H9 (cell line): ENCODE data around the gene PRKD2. TPM values are rescaled to one million over a fixed set of nuclear protein-coding genes. Genes with fewer than 3 reads are reported as not detected.
A peak's percentile ranks its signal among the peaks of the same experiment; 100 is the strongest.

Source experiments
- DNase-seq: peaks from one replicate; pipeline ENCODE4 v3.0.0-alpha.2; 2017
- H2AFZ ChIP-seq: one replicate; pipeline ENCODE4 v1.6.1; 2013; ENCODE audit warnings: mild to moderate bottlenecking, low read length, control low read depth, moderate library complexity
- H2AK5ac ChIP-seq: 2 replicates; pipeline ENCODE4 v1.6.1; 2013; ENCODE audit warnings: low read length, control low read depth, mixed read lengths; ENCODE audit not compliant: insufficient read length
- H2BK120ac ChIP-seq: one replicate; pipeline ENCODE4 v1.6.1; 2013; ENCODE audit warnings: low read depth, mild to moderate bottlenecking, low read length, control low read depth, inconsistent platforms; ENCODE audit not compliant: poor library complexity, severe bottlenecking
- H2BK12ac ChIP-seq: 2 replicates; pipeline ENCODE4 v1.6.1; 2013; ENCODE audit warnings: low read length, control low read depth, mixed read lengths, low read depth; ENCODE audit not compliant: insufficient read length
- H2BK15ac ChIP-seq: 2 replicates; pipeline ENCODE4 v1.6.1; 2013; ENCODE audit warnings: low read depth, low read length, control low read depth
- H2BK20ac ChIP-seq: one replicate; pipeline ENCODE4 v1.6.1; 2013; ENCODE audit warnings: low read depth, mild to moderate bottlenecking, low read length, control low read depth, inconsistent platforms; ENCODE audit not compliant: poor library complexity, severe bottlenecking
- H2BK5ac ChIP-seq: 2 replicates; pipeline ENCODE4 v1.6.1; 2013; ENCODE audit warnings: low read length, control low read depth, mixed read lengths; ENCODE audit not compliant: insufficient read length
- H3K14ac ChIP-seq: 2 replicates; pipeline ENCODE4 v1.6.1; 2013; ENCODE audit warnings: low read length, control low read depth; ENCODE audit not compliant: insufficient read depth
- H3K18ac ChIP-seq: 2 replicates; pipeline ENCODE4 v1.6.1; 2013; ENCODE audit warnings: low read depth, mild to moderate bottlenecking, mixed read lengths, low read length, control low read depth; ENCODE audit not compliant: insufficient read length
- H3K23ac ChIP-seq: 2 replicates; pipeline ENCODE4 v1.6.1; 2013; ENCODE audit warnings: low read length, control low read depth, mixed read lengths, low read depth; ENCODE audit not compliant: insufficient read length
- H3K23me2 ChIP-seq: 2 replicates; pipeline ENCODE4 v1.6.1; 2013; ENCODE audit warnings: low read depth, mild to moderate bottlenecking, mixed read lengths, low read length, control low read depth; ENCODE audit not compliant: insufficient read length, poor library complexity, severe bottlenecking
- H3K27ac ChIP-seq: 2 replicates; pipeline ENCODE4 v1.5.1; 2013; ENCODE audit warnings: low read length, control low read depth, mixed read lengths, low read depth; ENCODE audit not compliant: insufficient read length
- H3K27me3 ChIP-seq: 2 replicates; pipeline ENCODE4 v1.6.1; 2013; ENCODE audit warnings: low read length, control low read depth, inconsistent platforms; ENCODE audit not compliant: insufficient read depth
- H3K4ac ChIP-seq: 2 replicates; pipeline ENCODE4 v1.6.1; 2013; ENCODE audit warnings: low read depth, mild to moderate bottlenecking, control low read depth, inconsistent platforms, low read length, moderate library complexity
- H3K4me1 ChIP-seq: 2 replicates; pipeline ENCODE4 v1.6.1; 2013; ENCODE audit warnings: low read length, control low read depth, inconsistent platforms; ENCODE audit not compliant: insufficient read depth
- H3K4me2 ChIP-seq: 2 replicates; pipeline ENCODE4 v1.6.1; 2013; ENCODE audit warnings: low read length, control low read depth, mixed read lengths; ENCODE audit not compliant: insufficient read length, insufficient read depth
- H3K56ac ChIP-seq: 2 replicates; pipeline ENCODE4 v1.6.1; 2013; ENCODE audit warnings: low read depth, mild to moderate bottlenecking, mixed read lengths, low read length, control low read depth; ENCODE audit not compliant: insufficient read length
- H3K79me1 ChIP-seq: 2 replicates; pipeline ENCODE4 v1.6.1; 2013; ENCODE audit warnings: low read depth, mild to moderate bottlenecking, moderate library complexity, low read length, control low read depth, inconsistent platforms; ENCODE audit not compliant: insufficient read depth, poor library complexity, severe bottlenecking
- H3K79me2 ChIP-seq: 2 replicates; pipeline ENCODE4 v1.6.1; 2013; ENCODE audit warnings: low read length, control low read depth, inconsistent platforms; ENCODE audit not compliant: insufficient read depth
- H3K9ac ChIP-seq: 2 replicates; pipeline ENCODE4 v1.6.1; 2013; ENCODE audit warnings: low read length, control low read depth, mixed read lengths; ENCODE audit not compliant: insufficient read length; ENCODE audit errors: extremely low read depth
- H3K9me3 ChIP-seq: one replicate; pipeline ENCODE4 v1.6.1; 2013; ENCODE audit warnings: low read depth, low read length, inconsistent platforms; ENCODE audit not compliant: control insufficient read depth
- H3T11ph ChIP-seq: one replicate; pipeline ENCODE4 v1.6.1; 2013; ENCODE audit warnings: mild to moderate bottlenecking, low read length, control low read depth, inconsistent platforms
- H4K20me1 ChIP-seq: one replicate; pipeline ENCODE4 v1.6.1; 2013; ENCODE audit not compliant: control insufficient read depth, insufficient read length, insufficient read depth
- H4K5ac ChIP-seq: 2 replicates; pipeline ENCODE4 v1.6.1; 2013; ENCODE audit warnings: low read depth, mild to moderate bottlenecking, mixed read lengths, low read length, control low read depth; ENCODE audit not compliant: insufficient read length
- H4K8ac ChIP-seq: replicated peaks from 2 replicates; pipeline ENCODE4 v1.6.1; 2013; ENCODE audit warnings: low read length, control low read depth, mixed read lengths, low read depth; ENCODE audit not compliant: insufficient read length
- H4K91ac ChIP-seq: 2 replicates; pipeline ENCODE4 v1.6.1; 2013; ENCODE audit warnings: low read depth, mild to moderate bottlenecking, moderate library complexity, mixed read lengths, low read length, control low read depth; ENCODE audit not compliant: insufficient read length
- H3K27ac Mint-ChIP-seq, 3 experiments: 2 replicates in 2 of 3; 3 replicates in 1 of 3; pipeline ENCODE4 v1.8.0; 2020 to 2021; ENCODE audit warnings: mixed read lengths in 3 of 3, mild to moderate bottlenecking in 1 of 3, moderate library complexity in 1 of 3
- H3K27me3 Mint-ChIP-seq: 2 replicates; pipeline ENCODE4 v1.8.0; 2021; ENCODE audit warnings: low read depth, mild to moderate bottlenecking, moderate library complexity, mixed read lengths
- H3K36me3 Mint-ChIP-seq, 3 experiments: 2 replicates in 2 of 3; 3 replicates in 1 of 3; pipeline ENCODE4 v1.8.0; 2020 to 2021; ENCODE audit warnings: low read depth in 3 of 3, mixed read lengths in 3 of 3; ENCODE audit not compliant: insufficient read depth in 1 of 3
- H3K4me1 Mint-ChIP-seq, 2 experiments: 2 replicates each; pipeline ENCODE4 v1.8.0; 2020; ENCODE audit warnings: mixed read lengths in 2 of 2
- H3K4me3 Mint-ChIP-seq, 2 experiments: 2 replicates in 1 of 2; 3 replicates in 1 of 2; pipeline ENCODE4 v1.8.0; 2020 to 2021; ENCODE audit warnings: mild to moderate bottlenecking in 2 of 2, mixed read lengths in 2 of 2, moderate library complexity in 1 of 2
- H3K9me3 Mint-ChIP-seq, 2 experiments: 2 replicates in 1 of 2; 3 replicates in 1 of 2; pipeline ENCODE4 v1.8.0; 2020; ENCODE audit warnings: mild to moderate bottlenecking in 2 of 2, mixed read lengths in 2 of 2, moderate library complexity in 1 of 2
- WGBS: extraction: QIAGEN DNeasy Blood & Tissue Kit; methylation state at CpG from one replicate; pipeline ENCODE4 v1.1.7; 2013; ENCODE audit warnings: missing lambda C conversion rate, low lambda C conversion rate, mixed read lengths; ENCODE audit not compliant: insufficient read length; ENCODE audit errors: extremely low coverage; 5-methylcytosine and 5-hydroxymethylcytosine counted together
- total RNA-seq: library from RNA; stranded (reverse); gene quantifications from 2 replicates; pipeline ENCODE4 v1.2.1, GENCODE V29; 2021
- TF ChIP-seq, protein P1 (sequence below): fragments of 200-600 bp; sonication (generic); conservative IDR thresholded peaks from 3 replicates; pipeline ENCODE4 v1.8.0; 2021; ENCODE audit warnings: antibody characterized with exemption, mild to moderate bottlenecking

Gene PRKD2
- total RNA-seq, 1 experiment from 2014 or later = 60.7 TPM

DNA sequence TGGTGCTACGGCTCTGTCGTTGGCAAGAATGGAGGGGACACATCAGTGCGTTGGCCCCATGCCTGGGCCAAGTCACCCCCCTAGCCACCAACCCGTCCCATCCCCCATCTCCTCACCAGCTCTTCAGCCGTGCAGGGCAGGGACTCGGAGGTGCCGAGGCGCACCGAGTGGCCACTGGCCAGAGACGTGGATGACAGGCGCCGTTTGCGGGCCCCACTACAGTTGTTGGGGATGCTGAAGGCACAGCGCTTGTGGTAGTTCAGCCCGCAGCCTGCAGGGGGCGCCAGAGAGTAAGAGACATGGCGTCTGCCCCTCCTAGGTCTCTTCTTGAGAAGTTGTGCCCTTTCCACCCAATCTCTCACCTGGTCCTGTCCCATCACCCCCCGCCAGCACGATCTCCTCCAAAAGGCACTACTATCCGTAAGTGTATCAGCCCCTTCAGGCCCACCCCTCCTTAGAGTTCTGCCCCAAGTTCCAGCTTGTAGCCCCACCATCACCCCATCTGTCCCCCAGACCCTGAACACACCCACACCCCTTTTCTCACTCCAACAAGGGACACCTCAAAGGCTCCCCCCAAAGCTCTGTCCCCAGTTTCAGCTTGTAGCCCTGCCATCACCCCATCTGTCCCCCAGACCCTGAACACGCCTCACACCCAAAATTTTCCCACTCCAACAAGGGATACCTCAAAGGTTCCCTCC, 12.4 kb downstream of the PRKD2 start:
- Histone ChIP-seq H4K20me1 (no peaks in the 10 kb centered on the region), H2BK15ac (no peak overlapping the region), H3K23me2 (no peaks in the 10 kb centered on the region), H3K27ac (no peak overlapping the region), H4K5ac (no peak overlapping the region), H3K4ac (no peak overlapping the region), H3K9me3 (no peaks in the 10 kb centered on the region), H3K18ac (no peak overlapping the region), H3K27me3 (no peaks in the 10 kb centered on the region), H2BK5ac (no peak overlapping the region), H3K4me2 (no peak overlapping the region), H2AK5ac (no peak overlapping the region), H4K91ac (no peak overlapping the region), H3K23ac (no peak overlapping the region), H2BK120ac (no peak overlapping the region), H2AFZ (no peak overlapping the region), H3K79me1 (no peaks in the 10 kb centered on the region), H3K56ac (no peak overlapping the region), H3K9ac (no peak overlapping the region), H2BK20ac (no peak overlapping the region), H4K8ac (no peak overlapping the region), H2BK12ac (no peak overlapping the region), H3K4me1 (no peaks in the 10 kb centered on the region), H3T11ph (no peak overlapping the region), H3K14ac (no peak overlapping the region), H3K79me2 (no peaks in the 10 kb centered on the region)
- H3K27ac Mint-ChIP-seq = peak overlapping the region in 1 of 3 experiments; percentile 2; a peak in 1 of 7 replicates
- H3K4me1 Mint-ChIP-seq = peaks cover 2 to 3% of the 10 kb centered on the region in 2 experiments
- TF ChIP-seq, protein P1, sequence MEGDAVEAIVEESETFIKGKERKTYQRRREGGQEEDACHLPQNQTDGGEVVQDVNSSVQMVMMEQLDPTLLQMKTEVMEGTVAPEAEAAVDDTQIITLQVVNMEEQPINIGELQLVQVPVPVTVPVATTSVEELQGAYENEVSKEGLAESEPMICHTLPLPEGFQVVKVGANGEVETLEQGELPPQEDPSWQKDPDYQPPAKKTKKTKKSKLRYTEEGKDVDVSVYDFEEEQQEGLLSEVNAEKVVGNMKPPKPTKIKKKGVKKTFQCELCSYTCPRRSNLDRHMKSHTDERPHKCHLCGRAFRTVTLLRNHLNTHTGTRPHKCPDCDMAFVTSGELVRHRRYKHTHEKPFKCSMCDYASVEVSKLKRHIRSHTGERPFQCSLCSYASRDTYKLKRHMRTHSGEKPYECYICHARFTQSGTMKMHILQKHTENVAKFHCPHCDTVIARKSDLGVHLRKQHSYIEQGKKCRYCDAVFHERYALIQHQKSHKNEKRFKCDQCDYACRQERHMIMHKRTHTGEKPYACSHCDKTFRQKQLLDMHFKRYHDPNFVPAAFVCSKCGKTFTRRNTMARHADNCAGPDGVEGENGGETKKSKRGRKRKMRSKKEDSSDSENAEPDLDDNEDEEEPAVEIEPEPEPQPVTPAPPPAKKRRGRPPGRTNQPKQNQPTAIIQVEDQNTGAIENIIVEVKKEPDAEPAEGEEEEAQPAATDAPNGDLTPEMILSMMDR = peak; percentile 97
- no peaks in the 10 kb centered on the region for H3K9me3 Mint-ChIP-seq
- H3K4me3 Mint-ChIP-seq = no peak overlapping the region
- peaks cover 33 to 75% (median 67%) of the 10 kb centered on the region in 3 experiments for H3K36me3 Mint-ChIP-seq
- no peaks in the 10 kb centered on the region for H3K27me3 Mint-ChIP-seq
- WGBS = no CpG with 5 or more reads among the region's 21 CpGs
- peak; percentile 88 for DNase-seq
